ENCODE data around the gene GRIN3B. TPM values are rescaled to one million over a fixed set of nuclear protein-coding genes. Genes with fewer than 3 reads are reported as not detected.

Gene GRIN3B
- total and polyA plus RNA-seq, 10 of the 15 experiments (the other 5 are each of a cell fraction or from before 2014, with no cell fraction given) = 0.15 TPM; not detected in 9

GRCh38 chr19:952680-953444, 47.4 kb upstream of the GRIN3B start (continued):
- no peak for TF ChIP-seq CTCF (IDR thresholded peaks at IDR 0.05 in 2 of 3, conservative IDR thresholded peaks at IDR 0.05 in 1 of 3; ENCODE audit: control insufficient read depth in 2 of 3, extremely low read depth in 1 of 3, insufficient read depth in 1 of 3, low read depth in 3 of 3, low read length in 3 of 3)
- peak in 1 of 2 experiments; percentile 19; a peak in 2 of 4 replicates for TF ChIP-seq IKZF2 (IDR thresholded peaks at IDR 0.05)
- TF ChIP-seq ASH2L (IDR thresholded peaks at IDR 0.05; ENCODE audit: borderline replicate concordance, low read depth) = no peak
- no peak for TF ChIP-seq BMI1 (IDR thresholded peaks at IDR 0.05; ENCODE audit: borderline replicate concordance)
- TF ChIP-seq GATAD2B (conservative IDR thresholded peaks at IDR 0.05; ENCODE audit: low read depth) = peak; percentile 81
- TF ChIP-seq RAD51 (IDR thresholded peaks at IDR 0.05) = no peak
- peak; percentile 95 for TF ChIP-seq ESRRA (IDR thresholded peaks at IDR 0.05; ENCODE audit: low read length)
- TF ChIP-seq SRF (IDR thresholded peaks at IDR 0.05; ENCODE audit: low read depth in 2 of 2, low read length in 2 of 2) = 0 out of 4 replicates have a peak, but pooled peaks of 1 of the 2 experiments have one; percentile 45
- peak; percentile 30; the same call in 1 of the 2 replicates for TF ChIP-seq RUNX3 (IDR thresholded peaks at IDR 0.05; ENCODE audit: low read length)
- TF ChIP-seq BHLHE40 (IDR thresholded peaks at IDR 0.05; ENCODE audit: borderline replicate concordance in 1 of 2, low read depth in 2 of 2, low read length in 1 of 2) = peak in 1 of 2 experiments; percentile 31; a peak in 1 of 4 replicates
- peak; percentile 64 for TF ChIP-seq DPF2 (IDR thresholded peaks at IDR 0.05)
- no peak for TF ChIP-seq E2F4 (IDR thresholded peaks at IDR 0.05; ENCODE audit: low read depth, low read length)
- peak; percentile 90 for TF ChIP-seq NR2F1 (conservative IDR thresholded peaks at IDR 0.05)
- TF ChIP-seq ZNF592 (IDR thresholded peaks at IDR 0.05) = no peak
- TF ChIP-seq IKZF1 (conservative IDR thresholded peaks at IDR 0.05) = 0 out of 2 replicates have a peak, but pooled peaks have one; percentile 36
- TF ChIP-seq TCF7 (IDR thresholded peaks at IDR 0.05; ENCODE audit: borderline replicate concordance) = no peak
- TF ChIP-seq MXI1 (IDR thresholded peaks at IDR 0.05; ENCODE audit: low read depth, low read length) = no peak
- no peak; the same call in 1 of the 2 replicates for TF ChIP-seq EED (IDR thresholded peaks at IDR 0.05; ENCODE audit: low read depth)
- no peak for TF ChIP-seq BCL3 (IDR thresholded peaks at IDR 0.05; ENCODE audit: borderline replicate concordance, insufficient read depth, low read depth, low read length, poor library complexity, severe bottlenecking)

All from GM12878 (cell line).